ENCODE measurements around the gene GJD3. TPM values are rescaled to one million over a fixed set of nuclear protein-coding genes. Genes with fewer than 3 reads are reported as not detected.

The GJD3 gene
- total and polyA plus RNA-seq, 2 of the 4 experiments (the other 2 are of a cell fraction), result 0.10 TPM; not detected in 1

DNA sequence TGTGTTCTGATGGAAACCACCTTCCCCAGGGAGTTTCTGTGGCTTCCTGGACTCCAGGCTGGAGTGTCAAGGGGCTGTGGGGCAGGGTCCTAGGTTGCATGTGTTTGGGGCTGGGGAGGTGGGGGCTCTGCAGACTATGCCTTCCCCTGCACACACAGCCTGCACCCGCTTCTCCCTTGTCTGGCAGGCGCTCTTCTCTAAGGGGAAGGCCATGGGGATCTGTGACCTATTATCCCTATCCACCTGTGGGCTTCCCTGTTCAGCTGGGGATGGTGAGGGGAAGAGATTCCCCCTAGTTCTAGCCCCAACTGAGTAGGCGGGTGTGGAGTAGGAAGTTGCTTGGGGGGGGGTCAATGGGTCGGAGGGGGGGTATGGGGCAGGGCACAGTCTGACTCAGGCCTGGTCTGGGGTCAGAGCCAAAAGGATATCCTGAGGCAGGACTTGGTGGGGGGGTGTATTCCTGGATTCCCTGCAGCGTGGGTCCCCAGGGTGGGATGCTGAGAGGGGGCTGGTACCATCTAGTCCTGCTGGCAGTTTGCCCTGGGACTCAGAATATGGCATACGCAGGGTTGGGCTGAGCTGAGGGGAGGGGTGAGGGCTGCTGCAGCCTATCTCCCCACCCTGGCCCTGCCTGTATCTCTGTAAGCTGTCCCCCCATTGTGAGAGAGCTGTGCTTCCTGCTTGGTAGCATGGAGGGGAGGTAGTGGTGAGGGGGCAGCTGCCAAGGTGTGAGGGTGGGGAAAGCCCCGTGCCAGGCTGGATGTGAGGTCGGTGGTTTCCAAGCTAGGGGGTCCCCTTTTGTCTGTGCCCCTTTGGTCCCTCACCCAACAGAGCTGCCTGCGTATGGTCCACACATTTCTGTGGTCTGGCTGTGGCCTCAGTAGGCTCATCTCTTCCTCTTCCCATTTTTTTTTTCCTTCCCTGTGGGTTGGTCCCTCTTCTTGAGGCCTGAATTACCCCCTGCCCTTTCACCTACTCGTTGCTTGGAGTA, 40.9 kb downstream of the GJD3 start:
- peaks cover 76% of the 10 kb centered on the region for H4K20me1 ChIP-seq (ENCODE audit: insufficient read depth, low read length)
- DNase-seq, result peak; percentile 44
- no peak overlapping the region for H3K18ac ChIP-seq (ENCODE audit: low read depth, low read length)
- H3K27ac ChIP-seq (ENCODE audit: insufficient read depth, low read length), result peak overlapping the region; percentile 30
- H2AK9ac ChIP-seq (replicated peaks; ENCODE audit: low read depth, low read length, poor library complexity), result peak overlapping the region; percentile 81
- H2BK120ac ChIP-seq (ENCODE audit: low read depth, low read length), result peak overlapping the region; percentile 57
- peak overlapping the region; percentile 27 for H3K14ac ChIP-seq (replicated peaks; ENCODE audit: low read depth, low read length)
- peaks cover 60% of the 10 kb centered on the region for H3K4me1 ChIP-seq (ENCODE audit: control insufficient read depth, insufficient read depth, low read length)
- H2BK20ac ChIP-seq (ENCODE audit: low read depth, low read length), result 0 out of 2 replicates have a peak overlapping the region, but pooled peaks have one; percentile 3
- no peak overlapping the region for H3K4me2 ChIP-seq (ENCODE audit: low read depth, low read length)
- ChIA-PET CTCF (interaction anchor here (1.1 kb wide), 1 partner anchor 70 kb away, joined by 3 read pairs; no protein-coding TSS in a partner anchor), POLR2A (ENCODE audit: unreplicated experiment) (no interaction called here)
- peak overlapping the region; percentile 92 for H2AFZ ChIP-seq (replicated peaks; ENCODE audit: low read length, poor library complexity)
- no peak overlapping the region for H2BK5ac ChIP-seq (ENCODE audit: low read depth, low read length, poor library complexity, severe bottlenecking)
- peak overlapping the region in 1 of 2 experiments; percentile 99; a peak in 2 of 4 replicates for H4K8ac ChIP-seq (ENCODE audit: low read depth in 2 of 2, low read length in 2 of 2)
- no peak overlapping the region for H3K9ac ChIP-seq (ENCODE audit: low read depth, low read length)
- no peak overlapping the region for H3K4me3 ChIP-seq (ENCODE audit: insufficient read depth, low read depth, low read length)
- H3K23ac ChIP-seq (ENCODE audit: low read depth, low read length), result peak overlapping the region; percentile 38; the same call in 1 of the 2 replicates
- no peak overlapping the region; the same call in 1 of the 2 replicates for H3K56ac ChIP-seq (ENCODE audit: extremely low read depth, insufficient read depth, low read length)
- no peak overlapping the region for H4K5ac ChIP-seq (ENCODE audit: low read depth, low read length)
- H4K91ac ChIP-seq (ENCODE audit: insufficient read depth, low read depth, low read length), result peak overlapping the region; percentile 96
- no TSS peak for BruUV-seq (replicated peaks)
- H3K79me1 ChIP-seq (ENCODE audit: low read depth in 1 of 2, low read length in 2 of 2), result peaks cover 15 to 96% of the 10 kb centered on the region in 2 experiments
- peaks cover 42% of the 10 kb centered on the region for H3K9me1 ChIP-seq (ENCODE audit: insufficient read depth, low read length)
- no peak overlapping the region; the same call in 2 of the 3 replicates for H2BK15ac ChIP-seq (ENCODE audit: low read depth, low read length)
- H3K36me3 ChIP-seq (ENCODE audit: control insufficient read depth, insufficient read depth, low read length), result no peaks in the 10 kb centered on the region
- 0 out of 2 replicates have a peak, but pooled peaks have one; percentile 3 for ATAC-seq (ENCODE audit: low read depth)
- TF ChIP-seq NFE2L2 (IDR thresholded peaks at IDR 0.05; ENCODE audit: low read depth, low read length) (no peak), MAZ (IDR thresholded peaks at IDR 0.05; ENCODE audit: borderline replicate concordance, low read depth, low read length) (0 out of 2 replicates have a peak, but pooled peaks have one; percentile 21)
- no CpG with 5 or more reads among the region's 10 CpGs for WGBS, 2 experiments (ENCODE audit: extremely low coverage in 2 of 2, insufficient read length in 1 of 2)
- dilution Hi-C loops (cut with HindIII; ENCODE audit: low sequenced_read_pairs, unreplicated experiment), result no loop called here
- H3K9me3 ChIP-seq (ENCODE audit: control insufficient read depth, insufficient read depth, low read length), result no peaks in the 10 kb centered on the region
- intact Hi-C loops (cut with micrococcal nuclease), result no loop called here
- H2AK5ac ChIP-seq (ENCODE audit: low read depth, low read length), result peak overlapping the region; percentile 81
- no peaks in the 10 kb centered on the region for H3K27me3 ChIP-seq (ENCODE audit: control insufficient read depth, insufficient read depth, low read length)
- in situ Hi-C loops (cut with MboI; ENCODE audit: low sequenced_read_pairs), result no loop called here
- H3K4ac ChIP-seq (ENCODE audit: low read depth, low read length), result peak overlapping the region; percentile 98
